ENCODE data around the gene KCNJ10. TPM values are rescaled to one million over a fixed set of nuclear protein-coding genes. Genes with fewer than 3 reads are reported as not detected.

KCNJ10 gene
- total RNA-seq, 1 experiment from 2014 or later, result 1.4 TPM

GRCh38 chr1:160018900-160019299 is 51.1 kb downstream of the KCNJ10 start:
- CTCF ChIA-PET, result interaction anchor here (1.3 to 3.4 kb wide), 3 partner anchors 12 to 215 kb away, joined by 3 to 31 read pairs (median 5); no protein-coding TSS in a partner anchor

More at GRCh38 chr1:160018900-160019299, 51.1 kb downstream of the KCNJ10 start:
- H3K27me3 Mint-ChIP-seq (ENCODE audit: low read depth), result peaks cover 10% of the 10 kb centered on the region
- TF ChIP-seq CREM (CRISPR knock-in tag; IDR thresholded peaks at IDR 0.05), result no peak
- no peak for TF ChIP-seq ZNF425 (CRISPR knock-in tag; conservative IDR thresholded peaks at IDR 0.05)
- TF ChIP-seq PRRX2 (CRISPR knock-in tag; IDR thresholded peaks at IDR 0.05), result no peak
- no peak for TF ChIP-seq TEAD4 (CRISPR knock-in tag; IDR thresholded peaks at IDR 0.05)
- no peak for TF ChIP-seq E2F5 (CRISPR knock-in tag; IDR thresholded peaks at IDR 0.05)
- TF ChIP-seq EMX1 (CRISPR knock-in tag; IDR thresholded peaks at IDR 0.05), result no peak
- no peak for TF ChIP-seq ZNF423 (CRISPR knock-in tag; IDR thresholded peaks at IDR 0.05)
- TF ChIP-seq ZSCAN18 (CRISPR knock-in tag; IDR thresholded peaks at IDR 0.05), result no peak
- no peak for TF ChIP-seq JAZF1 (CRISPR knock-in tag; IDR thresholded peaks at IDR 0.05)
- no peak for TF ChIP-seq ZNF416 (CRISPR knock-in tag; IDR thresholded peaks at IDR 0.05)
- TF ChIP-seq NR2C2 (CRISPR knock-in tag; IDR thresholded peaks at IDR 0.05), result no peak
- TF ChIP-seq GTF2I (CRISPR knock-in tag; conservative IDR thresholded peaks at IDR 0.05), result no peak
- no peak for TF ChIP-seq FOXP1 (CRISPR knock-in tag; IDR thresholded peaks at IDR 0.05; ENCODE audit: borderline replicate concordance)
- no peak for TF ChIP-seq PRDM15 (CRISPR knock-in tag; IDR thresholded peaks at IDR 0.05)
- no peak for TF ChIP-seq USF1 (CRISPR knock-in tag; IDR thresholded peaks at IDR 0.05)
- no peak for ATAC-seq
- H3K36me3 Mint-ChIP-seq, result no peaks in the 10 kb centered on the region
- POLR2A ChIA-PET, result no interaction called here
- no peak overlapping the region for H3K4me3 Mint-ChIP-seq
- H3K4me1 Mint-ChIP-seq, result no peaks in the 10 kb centered on the region
- H3K9me3 Mint-ChIP-seq, result no peaks in the 10 kb centered on the region
- no peak for DNase-seq (ENCODE audit: low spot score)
- no peak overlapping the region for H3K27ac Mint-ChIP-seq

Measured in WTC11 (cell line).